ENCODE data around the gene GEMIN4. TPM values are rescaled to one million over a fixed set of nuclear protein-coding genes. Genes with fewer than 3 reads are reported as not detected.
"Not testable (repeated sequence)": the region's sequence is repeated elsewhere in the genome, so short reads cannot be mapped to it uniquely, and the experiment has no call there.

The GEMIN4 gene
- total RNA-seq, 2 experiments from 2014 or later, result 41.4 to 45.8 TPM

DNA sequence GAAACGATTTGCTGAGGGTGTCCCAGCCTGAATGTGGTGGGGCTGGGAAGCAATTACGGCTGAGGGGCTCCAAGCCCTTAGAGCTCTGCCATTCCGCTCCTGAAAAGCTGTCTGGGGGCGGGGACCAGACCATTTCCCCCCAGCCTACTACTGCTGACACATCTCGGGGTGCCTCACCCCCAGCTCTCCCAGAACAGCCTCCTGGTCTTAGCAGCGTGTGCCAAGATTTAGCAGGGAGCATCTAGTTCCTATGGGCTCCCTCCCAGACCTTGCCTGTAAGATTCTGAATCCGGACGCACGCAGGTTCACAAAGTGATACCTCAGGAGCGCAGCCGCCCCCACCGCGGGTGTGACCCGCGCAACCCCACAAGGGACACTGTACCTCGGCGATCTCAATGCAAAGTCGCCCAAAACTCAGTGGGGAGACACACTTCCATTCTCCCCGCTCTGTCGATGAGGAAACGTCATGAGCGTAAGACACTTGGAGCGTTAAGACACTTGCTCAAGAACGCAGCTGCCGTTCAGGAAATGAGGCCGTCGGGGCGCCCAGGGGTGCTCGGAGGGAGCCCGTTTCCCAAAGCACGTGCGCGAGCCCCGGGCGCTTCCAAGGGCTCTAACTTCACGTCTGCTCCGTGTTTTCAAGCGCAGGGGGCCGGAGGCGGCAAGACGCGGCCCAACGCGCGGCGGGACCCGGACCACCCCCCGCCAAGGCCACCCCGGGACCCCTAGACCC, 629 bp downstream of the GEMIN4 start:
- peak; percentile 59 for ATAC-seq
- peaks cover 49% of the 10 kb centered on the region for H3K36me3 Mint-ChIP-seq (ENCODE audit: low read depth)

DNA sequence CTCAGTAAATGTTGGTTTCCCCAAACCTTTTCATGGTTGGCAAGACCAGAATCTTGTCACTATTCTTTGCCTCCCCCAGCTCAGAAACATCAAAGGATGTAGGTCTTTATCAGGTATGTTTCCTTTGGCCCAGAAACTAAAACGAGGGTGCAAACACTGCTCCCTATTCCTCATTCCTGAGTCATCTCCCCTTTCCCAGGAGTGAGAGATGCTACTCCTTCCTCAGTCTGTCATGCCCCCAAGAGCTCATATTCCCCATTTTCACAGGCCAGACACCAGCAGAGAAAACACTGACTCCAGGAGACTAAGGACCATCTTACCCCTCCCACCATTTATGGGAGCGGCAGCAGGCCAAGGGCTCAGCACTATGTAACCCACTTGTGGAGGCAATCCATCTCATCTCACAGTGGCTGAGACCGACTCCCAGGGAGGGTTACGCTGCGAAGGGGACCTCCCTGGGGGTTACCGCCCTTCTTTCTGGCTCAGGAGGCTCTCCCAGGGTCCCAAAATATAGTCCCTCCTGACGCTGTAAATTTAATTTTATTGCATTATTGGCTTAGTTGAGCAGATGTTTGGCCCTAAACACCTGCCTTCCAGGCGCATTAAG, 1.5 kb downstream of the GEMIN4 start:
- CTCF ChIA-PET, result interaction anchor here (0.6 to 2.3 kb wide), 5 partner anchors 11 to 338 kb away, joined by 3 to 12 read pairs (median 5); partner anchors contain the start of gene TIMM22
- peak overlapping the region; percentile 90 for H3K27ac Mint-ChIP-seq

More for the DNA sequence above, 629 bp downstream of the GEMIN4 start:
- H3K4me3 Mint-ChIP-seq, result peak overlapping the region; percentile 95
- POLR2A ChIA-PET, result interaction anchor here (0.9 to 1.8 kb wide), 5 partner anchors 15 to 333 kb away, joined by 3 to 4 read pairs (median 3); partner anchors contain the start of genes GLOD4 and MRM3
- H3K4me1 Mint-ChIP-seq (ENCODE audit: low read depth), result peaks cover 31% of the 10 kb centered on the region
- DNase-seq, result peak; percentile 72
- CTCF ChIA-PET, result interaction anchor here (0.8 to 2.3 kb wide), 8 partner anchors 10 to 339 kb away, joined by 3 to 13 read pairs (median 6); partner anchors contain the start of genes GLOD4, MRM3, TIMM22 and VPS53
- no peaks in the 10 kb centered on the region for H3K9me3 Mint-ChIP-seq (ENCODE audit: insufficient read depth)
- peak overlapping the region; percentile 90 for H3K27ac Mint-ChIP-seq
- no peaks in the 10 kb centered on the region for H3K27me3 Mint-ChIP-seq (ENCODE audit: low read depth)

DNA sequence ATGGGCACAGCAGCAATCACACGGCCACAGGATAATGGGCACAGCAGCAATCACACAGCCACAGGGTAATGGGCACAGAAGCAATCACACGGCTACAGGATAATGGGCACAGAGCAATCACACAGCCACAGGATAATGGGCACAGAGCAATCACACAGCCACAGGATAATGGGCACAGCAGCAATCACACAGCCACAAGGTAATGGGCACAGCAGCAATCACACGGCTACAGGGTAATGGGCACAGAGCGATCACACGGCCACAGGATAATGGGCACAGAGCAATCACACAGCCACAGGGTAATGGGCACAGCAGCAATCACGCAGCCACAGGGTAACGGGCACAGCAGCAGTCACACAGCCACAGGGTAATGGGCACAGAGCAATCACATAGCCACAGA, 2.7 kb downstream of the GEMIN4 start:
- not testable (repeated sequence) for H3K9me3 Mint-ChIP-seq (ENCODE audit: insufficient read depth); DNase-seq; H3K27me3 Mint-ChIP-seq (ENCODE audit: low read depth); ATAC-seq; H3K27ac Mint-ChIP-seq
- peaks cover 31% of the 10 kb centered on the region for H3K4me1 Mint-ChIP-seq (ENCODE audit: low read depth)
- peak overlapping the region; percentile 9 for H3K4me3 Mint-ChIP-seq
- POLR2A ChIA-PET, result interaction anchor here (1.1 kb wide), 1 partner anchor 33 kb away, joined by 4 read pairs; the partner anchor contains the start of genes GLOD4 and MRM3
- CTCF ChIA-PET, result interaction anchor here (2.3 kb wide), 1 partner anchor 337 kb away, joined by 12 read pairs; no protein-coding TSS in a partner anchor
- peaks cover 61% of the 10 kb centered on the region for H3K36me3 Mint-ChIP-seq (ENCODE audit: low read depth)

More for the DNA sequence above, 1.5 kb downstream of the GEMIN4 start:
- no peak for ATAC-seq
- no peaks in the 10 kb centered on the region for H3K9me3 Mint-ChIP-seq (ENCODE audit: insufficient read depth)
- peaks cover 31% of the 10 kb centered on the region for H3K4me1 Mint-ChIP-seq (ENCODE audit: low read depth)
- DNase-seq, result no peak
- POLR2A ChIA-PET, result interaction anchor here (0.9 to 1.8 kb wide), 6 partner anchors 13 to 332 kb away, joined by 3 to 4 read pairs (median 3); partner anchors contain the start of genes GLOD4 and MRM3
- H3K27me3 Mint-ChIP-seq (ENCODE audit: low read depth), result no peaks in the 10 kb centered on the region
- peaks cover 51% of the 10 kb centered on the region for H3K36me3 Mint-ChIP-seq (ENCODE audit: low read depth)
- peak overlapping the region; percentile 95 for H3K4me3 Mint-ChIP-seq

GRCh38 chr17:748604-749003, 3.5 kb downstream of the GEMIN4 start:
- CTCF ChIA-PET; H3K4me3 Mint-ChIP-seq; H3K27me3 Mint-ChIP-seq (ENCODE audit: low read depth); H3K27ac Mint-ChIP-seq; POLR2A ChIA-PET; H3K9me3 Mint-ChIP-seq (ENCODE audit: insufficient read depth); DNase-seq; ATAC-seq: not testable (repeated sequence)
- Mint-ChIP-seq H3K36me3 (ENCODE audit: low read depth) (peaks cover 68% of the 10 kb centered on the region), H3K4me1 (ENCODE audit: low read depth) (peaks cover 31% of the 10 kb centered on the region)

GRCh38 chr17:746783-747629, 5.1 kb downstream of the GEMIN4 start:
- POLR2A ChIA-PET, result no interaction called here
- DNase-seq (no peak), ATAC-seq (no peak)
- Mint-ChIP-seq H3K9me3 (ENCODE audit: insufficient read depth) (no peaks in the 10 kb centered on the region), H3K27ac (no peak overlapping the region), H3K36me3 (ENCODE audit: low read depth) (peaks cover 79% of the 10 kb centered on the region), H3K4me3 (no peak overlapping the region), H3K27me3 (ENCODE audit: low read depth) (no peaks in the 10 kb centered on the region), H3K4me1 (ENCODE audit: low read depth) (peaks cover 20% of the 10 kb centered on the region)
- CTCF ChIA-PET, result no interaction called here

DNA sequence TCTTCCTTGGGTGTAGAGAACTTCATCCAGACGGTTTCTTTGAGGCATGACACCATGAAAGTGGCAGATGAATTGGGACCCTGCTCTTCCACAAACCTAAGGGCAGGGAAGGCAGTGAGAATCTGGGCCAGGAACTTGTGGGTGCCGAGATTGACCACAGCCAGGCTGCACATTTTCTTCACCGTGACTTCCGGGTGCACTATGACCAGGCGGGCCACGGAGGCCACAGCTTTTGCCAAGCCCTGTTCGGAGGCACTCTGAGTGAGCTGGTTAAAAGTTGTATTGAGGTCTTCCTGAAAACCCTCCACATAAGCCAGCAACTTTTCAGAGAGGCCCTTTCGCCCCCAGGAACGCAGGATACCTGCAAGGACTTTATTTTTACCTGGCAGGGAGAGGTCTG, 5.9 kb downstream of the GEMIN4 start:
- Mint-ChIP-seq H3K9me3 (ENCODE audit: insufficient read depth) (no peaks in the 10 kb centered on the region), H3K27ac (no peak overlapping the region), H3K36me3 (ENCODE audit: low read depth) (peaks cover 81% of the 10 kb centered on the region), H3K4me1 (ENCODE audit: low read depth) (peaks cover 17% of the 10 kb centered on the region), H3K27me3 (ENCODE audit: low read depth) (no peaks in the 10 kb centered on the region), H3K4me3 (no peak overlapping the region)
- ChIA-PET POLR2A (no interaction called here), CTCF (interaction anchor here (0.9 kb wide), 1 partner anchor 251 kb away, joined by 3 read pairs; the partner anchor contains the start of gene TIMM22)
- ATAC-seq (no peak), DNase-seq (no peak)

- peaks cover 83% of the 10 kb centered on the region for H3K36me3 Mint-ChIP-seq (ENCODE audit: low read depth)
- DNase-seq (no peak), ATAC-seq (no peak)
- no peak overlapping the region for H3K4me3 Mint-ChIP-seq
- no peaks in the 10 kb centered on the region for H3K9me3 Mint-ChIP-seq (ENCODE audit: insufficient read depth)
- peaks cover 13% of the 10 kb centered on the region for H3K4me1 Mint-ChIP-seq (ENCODE audit: low read depth)
- H3K27me3 Mint-ChIP-seq (ENCODE audit: low read depth), result no peaks in the 10 kb centered on the region
- H3K27ac Mint-ChIP-seq, result no peak overlapping the region
- CTCF ChIA-PET, result interaction anchor here (0.9 kb wide), 1 partner anchor 252 kb away, joined by 3 read pairs; the partner anchor contains the start of gene TIMM22
- POLR2A ChIA-PET, result no interaction called here
Measured at GRCh38 chr17:745406-745805, 6.7 kb downstream of the GEMIN4 start.

GRCh38 chr17:744937-745336, 7.1 kb downstream of the GEMIN4 start:
- CTCF ChIA-PET, result no interaction called here
- peaks cover 82% of the 10 kb centered on the region for H3K36me3 Mint-ChIP-seq (ENCODE audit: low read depth)
- no peaks in the 10 kb centered on the region for H3K9me3 Mint-ChIP-seq (ENCODE audit: insufficient read depth)

GRCh38 chr17:743139-743538, 8.9 kb downstream of the GEMIN4 start:
- ChIA-PET CTCF (interaction anchor here (1.2 kb wide), 1 partner anchor 10 kb away, joined by 3 read pairs; no protein-coding TSS in a partner anchor), POLR2A (no interaction called here)
- H3K4me3 Mint-ChIP-seq, result no peak overlapping the region
- no peaks in the 10 kb centered on the region for H3K9me3 Mint-ChIP-seq (ENCODE audit: insufficient read depth)
- H3K36me3 Mint-ChIP-seq (ENCODE audit: low read depth), result peaks cover 75% of the 10 kb centered on the region
- H3K4me1 Mint-ChIP-seq (ENCODE audit: low read depth), result peaks cover 8% of the 10 kb centered on the region
- no peak overlapping the region for H3K27ac Mint-ChIP-seq
- ATAC-seq (no peak), DNase-seq (no peak)
- H3K27me3 Mint-ChIP-seq (ENCODE audit: low read depth), result no peaks in the 10 kb centered on the region

More at GRCh38 chr17:744937-745336, 7.1 kb downstream of the GEMIN4 start:
- ATAC-seq (no peak), DNase-seq (no peak)
- POLR2A ChIA-PET, result no interaction called here
- H3K27ac Mint-ChIP-seq, result no peak overlapping the region
- H3K4me3 Mint-ChIP-seq, result no peak overlapping the region
- no peaks in the 10 kb centered on the region for H3K27me3 Mint-ChIP-seq (ENCODE audit: low read depth)
- H3K4me1 Mint-ChIP-seq (ENCODE audit: low read depth), result peaks cover 13% of the 10 kb centered on the region

GRCh38 chr17:742147-742793, 9.8 kb downstream of the GEMIN4 start:
- H3K36me3 Mint-ChIP-seq (ENCODE audit: low read depth), result peaks cover 73% of the 10 kb centered on the region
- ChIA-PET CTCF (interaction anchor here (1.3 to 1.7 kb wide), 3 partner anchors 10 to 42 kb away, joined by 3 to 5 read pairs (median 3); no protein-coding TSS in a partner anchor), POLR2A (interaction anchor here (0.7 kb wide), 1 partner anchor 593 kb away, joined by 3 read pairs; no protein-coding TSS in a partner anchor)
- peaks cover 8% of the 10 kb centered on the region for H3K4me1 Mint-ChIP-seq (ENCODE audit: low read depth)
- no peak overlapping the region for H3K27ac Mint-ChIP-seq
- H3K27me3 Mint-ChIP-seq (ENCODE audit: low read depth), result no peaks in the 10 kb centered on the region
- no peak for ATAC-seq
- no peaks in the 10 kb centered on the region for H3K9me3 Mint-ChIP-seq (ENCODE audit: insufficient read depth)
- no peak overlapping the region for H3K4me3 Mint-ChIP-seq
- no peak for DNase-seq
